Vagina (tissue), 2 donors: ENCODE data around the gene CDH3.

ENCODE experiments used
- CTCF ChIP-seq, 3 experiments: fragments of 450-650 bp in 2 of 3; fragments of 200-600 bp in 1 of 3; sonication (generic) in 1 of 3; IDR thresholded peaks; one replicate each; pipeline ENCODE4 v1.5.1; 2017 to 2019; ENCODE audit warnings: antibody characterized with exemption in 3 of 3, mild to moderate bottlenecking in 2 of 3, moderate library complexity in 2 of 3
- POLR2A ChIP-seq, 2 donors: fragments of 450-650 bp; IDR thresholded peaks; one replicate each; pipeline ENCODE4 v1.6.1; 2017; ENCODE audit warnings: antibody characterized with exemption in 2 of 2, mild to moderate bottlenecking in 2 of 2, moderate library complexity in 2 of 2

- TF ChIP-seq POLR2A (IDR thresholded peaks at IDR 0.05) (no peak), CTCF (IDR thresholded peaks at IDR 0.05) (no peak)
Observed at GRCh38 chr16:68646953-68647659, 2.0 kb downstream of the CDH3 start.
